ENCODE measurements around the gene FLOT1. TPM values are rescaled to one million over a fixed set of nuclear protein-coding genes. Genes with fewer than 3 reads are reported as not detected.

FLOT1 gene
- total and polyA plus RNA-seq, 2 of the 13 experiments (the other 11 are each of a cell fraction or from before 2014, with no cell fraction given) = 82.3 to 130 TPM

DNA sequence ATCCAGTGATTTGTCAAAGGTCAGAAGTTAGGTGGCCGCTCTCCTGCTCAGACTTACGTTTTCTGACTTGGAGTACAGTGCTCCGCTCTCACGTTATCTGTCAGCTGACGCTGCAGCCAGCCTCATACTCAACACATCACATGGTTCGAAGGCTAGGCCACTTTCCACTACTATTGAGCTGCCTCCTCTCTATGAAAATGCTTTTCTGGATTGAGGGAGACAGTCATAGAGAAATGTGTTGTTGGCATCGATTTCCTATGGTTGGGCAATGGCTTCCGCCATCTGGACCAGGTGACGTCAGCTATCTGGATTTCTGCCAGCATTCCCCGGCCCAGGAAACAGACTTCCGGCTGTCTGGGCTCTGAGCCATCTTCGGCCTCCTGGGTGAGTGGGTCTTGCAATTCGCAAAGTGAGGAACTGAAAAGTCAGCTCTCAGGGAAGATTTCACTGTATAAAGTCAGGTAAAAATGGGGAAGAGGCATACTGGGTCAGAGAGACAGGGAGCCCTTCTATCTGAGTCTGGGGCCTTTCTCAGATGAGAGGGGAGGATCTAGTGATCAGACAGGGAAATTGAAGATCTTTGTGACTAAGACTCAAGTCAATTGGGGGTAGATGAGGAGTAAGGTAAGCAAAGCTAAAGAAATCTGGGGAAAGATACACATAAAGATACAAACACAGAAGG is 39.4 kb upstream of the FLOT1 start (continued):
- TF ChIP-seq, protein P1, sequence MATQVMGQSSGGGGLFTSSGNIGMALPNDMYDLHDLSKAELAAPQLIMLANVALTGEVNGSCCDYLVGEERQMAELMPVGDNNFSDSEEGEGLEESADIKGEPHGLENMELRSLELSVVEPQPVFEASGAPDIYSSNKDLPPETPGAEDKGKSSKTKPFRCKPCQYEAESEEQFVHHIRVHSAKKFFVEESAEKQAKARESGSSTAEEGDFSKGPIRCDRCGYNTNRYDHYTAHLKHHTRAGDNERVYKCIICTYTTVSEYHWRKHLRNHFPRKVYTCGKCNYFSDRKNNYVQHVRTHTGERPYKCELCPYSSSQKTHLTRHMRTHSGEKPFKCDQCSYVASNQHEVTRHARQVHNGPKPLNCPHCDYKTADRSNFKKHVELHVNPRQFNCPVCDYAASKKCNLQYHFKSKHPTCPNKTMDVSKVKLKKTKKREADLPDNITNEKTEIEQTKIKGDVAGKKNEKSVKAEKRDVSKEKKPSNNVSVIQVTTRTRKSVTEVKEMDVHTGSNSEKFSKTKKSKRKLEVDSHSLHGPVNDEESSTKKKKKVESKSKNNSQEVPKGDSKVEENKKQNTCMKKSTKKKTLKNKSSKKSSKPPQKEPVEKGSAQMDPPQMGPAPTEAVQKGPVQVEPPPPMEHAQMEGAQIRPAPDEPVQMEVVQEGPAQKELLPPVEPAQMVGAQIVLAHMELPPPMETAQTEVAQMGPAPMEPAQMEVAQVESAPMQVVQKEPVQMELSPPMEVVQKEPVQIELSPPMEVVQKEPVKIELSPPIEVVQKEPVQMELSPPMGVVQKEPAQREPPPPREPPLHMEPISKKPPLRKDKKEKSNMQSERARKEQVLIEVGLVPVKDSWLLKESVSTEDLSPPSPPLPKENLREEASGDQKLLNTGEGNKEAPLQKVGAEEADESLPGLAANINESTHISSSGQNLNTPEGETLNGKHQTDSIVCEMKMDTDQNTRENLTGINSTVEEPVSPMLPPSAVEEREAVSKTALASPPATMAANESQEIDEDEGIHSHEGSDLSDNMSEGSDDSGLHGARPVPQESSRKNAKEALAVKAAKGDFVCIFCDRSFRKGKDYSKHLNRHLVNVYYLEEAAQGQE (IDR thresholded peaks at IDR 0.05; ENCODE audit: borderline replicate concordance in 1 of 2, low read depth in 1 of 2, low read length in 2 of 2) = peak in 1 of 2 experiments; percentile 80; a peak in 1 of 4 replicates
- no peak for TF ChIP-seq HNRNPLL (IDR thresholded peaks at IDR 0.05; ENCODE audit: low read depth, low read length, poor library complexity, severe bottlenecking)
- TF ChIP-seq MTA3 (CRISPR knock-in tag; IDR thresholded peaks at IDR 0.05) = no peak
- TF ChIP-seq, protein P2, sequence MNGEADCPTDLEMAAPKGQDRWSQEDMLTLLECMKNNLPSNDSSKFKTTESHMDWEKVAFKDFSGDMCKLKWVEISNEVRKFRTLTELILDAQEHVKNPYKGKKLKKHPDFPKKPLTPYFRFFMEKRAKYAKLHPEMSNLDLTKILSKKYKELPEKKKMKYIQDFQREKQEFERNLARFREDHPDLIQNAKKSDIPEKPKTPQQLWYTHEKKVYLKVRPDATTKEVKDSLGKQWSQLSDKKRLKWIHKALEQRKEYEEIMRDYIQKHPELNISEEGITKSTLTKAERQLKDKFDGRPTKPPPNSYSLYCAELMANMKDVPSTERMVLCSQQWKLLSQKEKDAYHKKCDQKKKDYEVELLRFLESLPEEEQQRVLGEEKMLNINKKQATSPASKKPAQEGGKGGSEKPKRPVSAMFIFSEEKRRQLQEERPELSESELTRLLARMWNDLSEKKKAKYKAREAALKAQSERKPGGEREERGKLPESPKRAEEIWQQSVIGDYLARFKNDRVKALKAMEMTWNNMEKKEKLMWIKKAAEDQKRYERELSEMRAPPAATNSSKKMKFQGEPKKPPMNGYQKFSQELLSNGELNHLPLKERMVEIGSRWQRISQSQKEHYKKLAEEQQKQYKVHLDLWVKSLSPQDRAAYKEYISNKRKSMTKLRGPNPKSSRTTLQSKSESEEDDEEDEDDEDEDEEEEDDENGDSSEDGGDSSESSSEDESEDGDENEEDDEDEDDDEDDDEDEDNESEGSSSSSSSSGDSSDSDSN (CRISPR knock-in tag; IDR thresholded peaks at IDR 0.05) = peak; percentile 72
- TF ChIP-seq, protein P3, sequence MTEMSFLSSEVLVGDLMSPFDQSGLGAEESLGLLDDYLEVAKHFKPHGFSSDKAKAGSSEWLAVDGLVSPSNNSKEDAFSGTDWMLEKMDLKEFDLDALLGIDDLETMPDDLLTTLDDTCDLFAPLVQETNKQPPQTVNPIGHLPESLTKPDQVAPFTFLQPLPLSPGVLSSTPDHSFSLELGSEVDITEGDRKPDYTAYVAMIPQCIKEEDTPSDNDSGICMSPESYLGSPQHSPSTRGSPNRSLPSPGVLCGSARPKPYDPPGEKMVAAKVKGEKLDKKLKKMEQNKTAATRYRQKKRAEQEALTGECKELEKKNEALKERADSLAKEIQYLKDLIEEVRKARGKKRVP (CRISPR knock-in tag; IDR thresholded peaks at IDR 0.05) = peak in 1 of 2 experiments; percentile 93; a peak in 2 of 4 replicates
- TF ChIP-seq ZNF382 (CRISPR knock-in tag; IDR thresholded peaks at IDR 0.05; ENCODE audit: borderline replicate concordance) = no peak
- TF ChIP-seq NFE2 (CRISPR knock-in tag; IDR thresholded peaks at IDR 0.05) = no peak
- TF ChIP-seq NR3C1 (CRISPR knock-in tag; IDR thresholded peaks at IDR 0.05) = no peak
- peak; percentile 20 to 34; a peak in 2 of 4 replicates for TF ChIP-seq POLR2A (IDR thresholded peaks at IDR 0.05; ENCODE audit: insufficient read depth in 1 of 2, low read depth in 2 of 2, low read length in 2 of 2)
- TF ChIP-seq ZNF350 (CRISPR knock-in tag; IDR thresholded peaks at IDR 0.05; ENCODE audit: borderline replicate concordance, low read depth) = peak; percentile 98; the same call in 1 of the 2 replicates
- no peak for TF ChIP-seq EEA1 (CRISPR knock-in tag; IDR thresholded peaks at IDR 0.05; ENCODE audit: borderline replicate concordance)
- no peak for TF ChIP-seq ZNF484 (CRISPR knock-in tag; IDR thresholded peaks at IDR 0.05; ENCODE audit: borderline replicate concordance, low read depth)
- 0 out of 2 replicates have a peak, but pooled peaks have one; percentile 76 for TF ChIP-seq ZSCAN9 (CRISPR knock-in tag; IDR thresholded peaks at IDR 0.05; ENCODE audit: borderline replicate concordance)
- TF ChIP-seq TFDP1 (CRISPR knock-in tag; IDR thresholded peaks at IDR 0.05; ENCODE audit: borderline replicate concordance) = peak; percentile 79
- TF ChIP-seq SMAD1 (CRISPR knock-in tag; IDR thresholded peaks at IDR 0.05; ENCODE audit: borderline replicate concordance, low read depth) = 0 out of 2 replicates have a peak, but pooled peaks have one; percentile 92
- TF ChIP-seq ZNF501 (CRISPR knock-in tag; IDR thresholded peaks at IDR 0.05) = peak; percentile 94
- TF ChIP-seq, protein P4, sequence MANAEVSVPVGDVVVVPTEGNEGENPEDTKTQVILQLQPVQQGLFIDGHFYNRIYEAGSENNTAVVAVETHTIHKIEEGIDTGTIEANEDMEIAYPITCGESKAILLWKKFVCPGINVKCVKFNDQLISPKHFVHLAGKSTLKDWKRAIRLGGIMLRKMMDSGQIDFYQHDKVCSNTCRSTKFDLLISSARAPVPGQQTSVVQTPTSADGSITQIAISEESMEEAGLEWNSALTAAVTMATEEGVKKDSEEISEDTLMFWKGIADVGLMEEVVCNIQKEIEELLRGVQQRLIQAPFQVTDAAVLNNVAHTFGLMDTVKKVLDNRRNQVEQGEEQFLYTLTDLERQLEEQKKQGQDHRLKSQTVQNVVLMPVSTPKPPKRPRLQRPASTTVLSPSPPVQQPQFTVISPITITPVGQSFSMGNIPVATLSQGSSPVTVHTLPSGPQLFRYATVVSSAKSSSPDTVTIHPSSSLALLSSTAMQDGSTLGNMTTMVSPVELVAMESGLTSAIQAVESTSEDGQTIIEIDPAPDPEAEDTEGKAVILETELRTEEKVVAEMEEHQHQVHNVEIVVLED (CRISPR knock-in tag; IDR thresholded peaks at IDR 0.05; ENCODE audit: borderline replicate concordance) = peak; percentile 74; the same call in 1 of the 2 replicates
